CD4-positive, alpha-beta T cell treated with Interleukin-17A for 1 hour (primary cell): ENCODE results near the gene NRP1.
A peak's percentile ranks its signal among the peaks of the same experiment; 100 is the strongest.

ENCODE experiments used
- DNase-seq: peaks from one replicate; pipeline ENCODE4 v3.0.0-alpha.2; 2020

Gene NRP1

DNA sequence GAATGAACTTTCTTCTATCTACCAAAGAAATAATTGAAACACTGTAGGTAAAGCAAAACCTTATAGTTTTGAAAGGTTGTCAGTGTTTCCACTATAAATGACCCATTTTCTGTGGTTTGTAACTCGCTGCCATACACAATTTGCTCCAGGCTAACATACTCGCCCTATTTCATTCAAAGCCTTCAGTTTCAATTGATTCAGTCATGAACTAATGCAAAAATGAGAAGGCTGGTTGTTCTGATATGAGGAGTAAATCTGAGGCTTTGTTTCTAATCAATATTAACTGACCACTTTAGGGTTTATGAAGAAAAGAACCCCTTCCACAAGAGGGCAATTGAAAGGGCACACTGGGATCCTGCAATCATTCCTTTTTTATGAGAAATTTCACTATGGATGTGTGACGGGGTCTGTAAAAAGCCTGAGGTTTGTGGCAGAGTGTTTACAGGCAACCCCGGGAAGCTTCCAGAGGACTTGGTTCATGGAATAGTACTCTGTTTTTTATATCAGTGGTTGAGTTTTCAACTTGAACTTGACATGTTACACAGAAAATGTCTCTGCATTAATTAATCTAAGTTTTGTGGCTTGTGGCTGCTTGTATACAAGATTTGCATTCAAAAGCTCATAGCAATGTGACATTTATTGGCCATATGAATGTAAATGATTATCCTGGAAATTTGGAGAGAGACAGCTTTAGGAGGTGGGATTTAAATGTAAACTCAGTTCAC is 133.2 kb downstream of the NRP1 start:
- DNase-seq: no peak

- DNase-seq: no peak
These were observed 134.7 kb downstream of the NRP1 start for GRCh38 chr10:33199731-33200232.

GRCh38 chr10:33198610-33199009 is 135.9 kb downstream of the NRP1 start:
- DNase-seq: no peak

DNA sequence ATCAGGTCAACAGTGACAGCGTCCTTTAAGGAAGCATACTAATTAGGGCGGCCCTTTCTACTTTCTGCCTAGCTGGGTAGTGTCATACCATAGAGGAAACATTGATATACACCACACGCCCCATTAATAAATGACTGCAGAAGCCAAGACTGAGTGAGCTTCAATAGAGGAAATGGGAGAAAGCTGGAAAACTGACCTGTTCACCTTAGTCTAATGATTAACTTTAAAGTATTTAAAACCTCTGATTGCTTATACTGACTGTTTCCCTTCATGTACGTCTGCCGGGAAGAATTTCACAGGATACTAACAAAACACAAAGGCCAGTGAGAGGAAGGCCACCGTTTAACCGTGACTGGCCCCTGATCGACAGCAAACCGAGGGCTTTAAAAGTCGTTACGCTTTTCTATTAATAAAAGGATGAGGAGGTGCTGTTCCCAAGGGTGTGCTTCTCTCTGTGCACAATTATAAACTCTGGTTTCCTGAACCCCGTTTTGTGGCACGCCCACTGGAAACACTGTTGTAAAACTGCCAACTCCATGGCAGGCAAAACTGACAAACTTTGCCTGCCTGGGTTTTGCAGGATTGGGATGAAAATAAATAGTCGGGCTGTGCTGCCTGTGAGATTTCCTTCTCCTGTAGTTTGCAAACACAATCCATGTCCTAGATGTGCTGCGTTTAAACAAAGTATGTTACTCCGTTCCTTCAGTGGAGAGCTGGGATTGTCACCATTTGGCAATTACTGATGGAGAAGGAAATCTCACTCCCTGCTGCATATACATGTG is 137.6 kb downstream of the NRP1 start:
- no peak for DNase-seq

- no peak for DNase-seq
These were observed 138.1 kb downstream of the NRP1 start for GRCh38 chr10:33196377-33196706.

GRCh38 chr10:33195608-33196376 is 138.7 kb downstream of the NRP1 start:
- DNase-seq: no peak

DNA sequence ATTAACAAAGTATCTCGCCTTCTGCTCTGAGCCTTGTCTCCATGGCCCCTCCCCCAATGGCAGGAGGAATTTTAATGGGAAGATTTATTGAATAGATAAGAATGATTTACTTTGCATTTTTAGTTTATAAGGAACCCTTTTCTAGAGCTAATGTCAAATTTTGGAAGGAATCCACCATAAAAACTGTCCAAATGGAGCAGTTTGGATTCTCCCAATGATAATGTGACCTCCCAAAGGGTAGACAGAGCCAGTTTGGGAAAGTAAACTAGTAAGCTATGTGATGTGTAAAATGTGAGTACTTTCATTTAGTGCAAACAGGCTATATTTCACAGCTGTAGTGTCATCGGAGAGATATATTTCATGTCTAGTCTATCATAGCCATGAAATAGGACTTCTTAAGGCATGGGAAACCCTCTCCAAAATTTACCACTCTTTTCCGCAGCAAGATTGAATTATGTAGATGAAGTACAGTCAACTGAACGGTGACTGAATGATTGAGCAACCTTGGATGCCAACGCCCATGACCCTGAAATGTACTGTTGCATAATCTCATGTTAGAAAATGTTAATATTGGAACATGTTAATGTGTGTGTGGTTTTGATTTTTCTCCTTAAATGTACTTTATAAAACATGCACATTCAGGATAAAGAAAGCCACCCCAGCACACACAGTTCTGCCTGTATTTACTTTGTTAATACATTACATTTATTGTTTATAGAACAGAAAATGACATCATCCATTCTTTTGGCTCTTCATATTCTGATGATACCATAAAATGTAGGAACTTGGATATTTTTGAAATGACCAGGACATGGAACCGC is 140.6 kb downstream of the NRP1 start:
- DNase-seq: no peak

GRCh38 chr10:33193057-33193700 is 141.3 kb downstream of the NRP1 start:
- peak; percentile 76 for DNase-seq

DNA sequence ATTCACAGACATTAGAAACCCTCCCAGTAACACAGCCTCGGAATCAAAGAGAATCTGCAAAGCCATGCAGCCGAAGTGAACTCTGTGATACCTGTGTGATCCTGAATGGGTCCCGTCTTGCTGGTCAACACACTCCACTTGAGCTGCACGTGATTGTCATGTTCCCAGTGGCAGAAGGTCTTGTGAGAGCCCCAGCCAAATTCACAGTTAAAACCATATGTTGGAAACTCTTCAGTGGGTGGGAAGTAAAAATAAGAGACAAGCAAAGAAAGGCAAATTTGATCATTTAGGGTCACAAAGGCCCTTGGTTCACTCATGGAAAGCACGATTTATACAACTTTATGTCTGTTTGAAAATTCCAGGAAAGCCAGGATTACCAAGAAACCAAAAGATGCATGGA is 142.3 kb downstream of the NRP1 start:
- DNase-seq: no peak

- DNase-seq: no peak
These were observed 144.1 kb downstream of the NRP1 start for GRCh38 chr10:33190406-33190805.

DNA sequence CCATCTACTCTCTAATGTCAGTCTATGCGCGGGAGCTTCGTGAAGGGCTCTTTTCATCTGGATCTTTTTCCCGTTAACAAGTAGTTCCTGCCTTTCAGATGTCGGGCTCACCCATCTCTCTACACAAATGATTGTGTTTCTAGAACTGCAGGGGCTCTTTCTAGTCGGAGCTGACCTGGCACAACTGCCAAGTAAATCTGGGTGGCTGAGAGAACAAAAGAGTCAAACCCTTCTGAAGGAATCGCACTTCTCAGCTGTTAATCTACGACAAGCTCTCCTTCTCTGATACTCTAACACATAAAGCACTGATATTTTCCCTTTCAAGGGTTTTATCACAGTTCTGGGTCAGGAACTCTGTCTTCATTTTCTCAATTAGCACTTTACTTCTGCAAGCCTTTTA is 144.7 kb downstream of the NRP1 start:
- DNase-seq: no peak

- no peak for DNase-seq
These were observed 145.1 kb downstream of the NRP1 start for GRCh38 chr10:33189363-33189762.

- DNase-seq: no peak
These were observed 147.0 kb downstream of the NRP1 start for GRCh38 chr10:33187427-33187999.

DNA sequence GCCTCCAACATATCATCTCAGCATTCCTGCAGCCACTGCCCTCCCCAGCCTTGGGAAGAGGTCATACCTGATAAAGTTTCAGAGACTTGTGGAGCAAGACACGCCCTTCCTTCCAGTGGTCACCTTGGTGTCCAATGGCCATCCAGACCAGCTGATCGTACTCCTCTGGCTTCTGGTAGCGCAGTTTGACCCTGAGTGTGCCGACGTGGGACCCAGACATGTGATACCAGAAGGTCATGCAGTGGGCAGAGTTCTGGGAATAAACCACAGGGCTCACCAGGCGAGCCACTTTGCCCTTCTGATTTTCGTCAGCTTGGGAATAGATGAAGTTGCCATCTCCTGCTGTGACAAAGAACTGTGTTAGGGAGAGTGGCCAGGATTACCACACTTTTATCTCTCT is 148.3 kb downstream of the NRP1 start:
- DNase-seq: no peak

- no peak for DNase-seq
These were observed 150.8 kb downstream of the NRP1 start for GRCh38 chr10:33183655-33184054.

- no peak for DNase-seq
These were observed 153.5 kb downstream of the NRP1 start for GRCh38 chr10:33180921-33181320.

- no peak for DNase-seq
These were observed 154.1 kb downstream of the NRP1 start for GRCh38 chr10:33180390-33180789.

- DNase-seq: no peak
These were observed 155.4 kb downstream of the NRP1 start for GRCh38 chr10:33179067-33179466.

DNA sequence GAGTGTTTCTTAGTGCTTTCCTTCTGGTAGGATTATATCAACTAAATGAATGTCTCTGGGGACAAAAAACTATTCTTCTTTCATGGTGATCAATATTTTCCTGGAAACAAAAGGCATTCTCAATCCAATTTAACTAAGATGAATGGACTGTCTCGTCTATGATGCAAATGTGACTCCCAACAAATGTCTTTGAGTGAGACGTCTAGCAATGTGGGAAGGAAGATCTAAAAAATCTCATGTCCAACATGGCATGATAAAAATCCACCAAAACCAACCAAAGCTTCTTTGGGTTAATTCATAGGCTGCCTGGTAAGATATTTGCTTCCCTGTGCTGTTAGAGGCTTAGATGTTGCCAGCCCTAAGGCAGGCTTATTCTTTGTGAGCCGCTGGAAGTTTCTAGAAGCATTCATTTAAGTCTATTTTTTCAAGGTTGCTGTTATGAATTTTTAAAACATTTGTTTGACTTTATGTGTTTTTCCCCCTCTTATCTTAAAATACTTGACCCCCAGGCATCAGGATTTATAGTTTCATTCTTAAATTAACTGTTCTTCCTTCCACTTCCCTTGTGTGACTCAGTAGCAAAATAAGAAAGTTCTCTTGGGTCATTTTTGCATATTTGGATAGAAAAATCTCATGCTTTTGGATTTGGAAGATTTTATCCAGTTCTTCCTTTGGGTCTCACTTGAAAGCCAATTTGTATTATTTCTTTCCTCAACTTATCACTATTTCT is 156.3 kb downstream of the NRP1 start:
- DNase-seq: no peak

- no peak for DNase-seq
These were observed 157.8 kb downstream of the NRP1 start for GRCh38 chr10:33176688-33177087.
